HG03097 (cell line): ENCODE measurements around the gene BGLAP.

Experiments
- ATAC-seq: cut with Tn5 transposase; IDR thresholded peaks from one replicate; pipeline ENCODE4 v1.9.1; 2021; ENCODE audit not compliant: unreplicated experiment, low FRiP score

The BGLAP gene

DNA sequence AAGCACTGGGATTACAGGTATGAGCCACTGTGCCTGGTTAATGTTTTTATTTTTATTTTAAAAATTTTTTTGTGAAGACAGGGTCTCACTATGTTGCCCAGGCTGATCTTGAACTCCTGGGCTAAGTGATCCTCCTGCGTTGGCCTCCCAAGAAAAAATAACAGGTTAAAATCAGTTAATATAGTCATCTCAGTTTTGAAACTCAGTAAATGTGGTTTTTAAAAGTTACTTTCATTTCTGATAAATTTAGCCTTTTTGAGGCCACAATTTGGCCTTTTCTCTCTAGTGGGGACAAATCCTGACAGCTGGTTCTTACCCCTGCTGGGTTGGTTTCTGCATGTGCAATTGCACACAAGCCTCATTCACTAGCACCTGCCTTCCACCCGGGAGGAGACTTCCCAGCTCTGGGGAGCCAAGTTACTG, 15.9 kb upstream of the BGLAP start:
- ATAC-seq: peak; percentile 59

GRCh38 chr1:156226782-156227181, 15.2 kb upstream of the BGLAP start:
- no peak for ATAC-seq

- ATAC-seq: no peak
Measured at GRCh38 chr1:156228501-156228900, 13.5 kb upstream of the BGLAP start.

DNA sequence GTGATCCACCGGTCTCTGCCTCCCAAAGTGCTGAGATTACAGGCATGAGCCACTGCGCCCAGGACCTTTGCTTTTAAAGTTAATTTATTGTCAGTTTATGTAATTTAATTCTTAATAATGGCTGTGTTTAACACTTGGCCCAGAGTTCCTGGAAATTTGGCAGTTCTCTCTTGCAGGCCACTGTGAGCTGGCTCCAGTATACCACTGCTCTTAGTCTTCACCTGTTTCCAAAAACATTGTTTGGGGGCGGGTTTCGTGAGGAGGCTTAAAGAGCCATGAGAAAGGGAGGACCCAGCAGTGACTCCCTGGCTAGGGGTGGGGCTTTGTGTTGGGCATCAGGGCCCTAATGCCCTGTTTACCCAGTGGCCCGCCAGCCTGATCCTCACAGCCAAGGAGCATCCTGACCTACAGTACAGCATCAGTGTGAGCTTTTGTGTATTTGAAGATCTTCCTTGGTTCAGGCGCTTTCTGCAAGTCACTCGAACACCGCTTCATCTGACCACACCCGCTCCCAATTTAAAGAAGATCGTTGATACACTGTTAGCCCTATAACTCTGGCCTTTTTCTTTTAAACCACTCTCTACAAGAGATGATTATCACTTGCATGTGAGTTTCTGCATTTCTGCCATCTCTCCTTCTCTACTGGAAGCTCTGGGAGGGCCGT, 12.0 kb upstream of the BGLAP start:
- ATAC-seq: no peak

GRCh38 chr1:156230473-156230837, 11.5 kb upstream of the BGLAP start:
- no peak for ATAC-seq

DNA sequence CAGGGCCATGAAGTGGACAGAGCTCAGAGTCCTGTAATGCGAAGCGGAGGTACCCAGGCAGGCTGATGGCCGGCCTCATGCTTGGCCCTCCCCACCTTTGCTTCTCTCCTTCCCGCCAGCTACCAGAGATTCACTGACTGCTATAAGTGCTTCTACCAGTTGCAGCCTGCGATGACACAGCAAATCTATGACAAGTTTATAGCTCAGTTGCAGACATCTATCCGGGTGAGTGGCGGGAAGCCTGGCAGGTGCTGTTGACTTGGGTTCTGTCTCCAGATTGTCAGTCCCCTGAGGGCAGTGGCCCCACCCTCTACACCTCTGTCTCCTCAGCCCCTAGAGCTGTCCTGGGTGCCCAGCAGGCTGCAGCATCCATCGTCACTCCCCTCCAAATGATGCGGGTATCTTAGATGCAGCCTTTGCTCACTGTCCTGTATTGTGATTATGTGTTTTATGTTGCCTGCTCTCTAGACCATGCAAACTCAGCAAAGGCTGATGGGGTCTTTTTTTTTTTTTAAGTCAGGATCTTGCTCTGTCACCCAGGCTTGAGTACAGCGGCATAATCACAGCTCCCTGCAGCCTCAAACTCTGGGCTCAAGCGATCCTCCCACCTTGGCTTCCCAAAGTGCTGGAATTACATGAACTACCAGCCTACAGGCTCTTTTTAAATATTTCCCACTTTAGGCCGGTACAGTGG, 9.6 kb upstream of the BGLAP start:
- ATAC-seq: no peak

- ATAC-seq: no peak
Measured at GRCh38 chr1:156233426-156234127, 8.4 kb upstream of the BGLAP start.

- no peak for ATAC-seq
Measured at GRCh38 chr1:156236164-156236563, 5.8 kb upstream of the BGLAP start.

DNA sequence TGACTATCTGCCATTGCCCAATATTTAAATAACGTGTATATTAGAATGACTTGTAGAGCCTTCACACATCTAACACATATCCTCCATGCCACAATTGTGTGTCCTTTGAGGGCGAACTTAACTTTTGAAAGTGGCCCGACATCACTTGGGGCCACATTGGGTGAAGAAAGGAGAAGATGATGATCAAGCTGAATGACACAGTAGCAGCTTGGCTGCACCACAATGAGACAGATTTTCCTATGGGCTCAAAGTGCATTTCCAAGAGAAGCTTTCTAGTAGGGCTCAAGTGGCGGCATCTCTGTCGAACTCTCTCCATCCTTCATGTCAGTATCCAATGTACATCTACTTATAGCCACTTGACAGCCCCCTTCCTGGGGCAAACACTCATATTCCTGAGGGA, 3.7 kb upstream of the BGLAP start:
- no peak for ATAC-seq

- ATAC-seq: no peak
Measured at GRCh38 chr1:156241311-156241811, 623 bp upstream of the BGLAP start.

DNA sequence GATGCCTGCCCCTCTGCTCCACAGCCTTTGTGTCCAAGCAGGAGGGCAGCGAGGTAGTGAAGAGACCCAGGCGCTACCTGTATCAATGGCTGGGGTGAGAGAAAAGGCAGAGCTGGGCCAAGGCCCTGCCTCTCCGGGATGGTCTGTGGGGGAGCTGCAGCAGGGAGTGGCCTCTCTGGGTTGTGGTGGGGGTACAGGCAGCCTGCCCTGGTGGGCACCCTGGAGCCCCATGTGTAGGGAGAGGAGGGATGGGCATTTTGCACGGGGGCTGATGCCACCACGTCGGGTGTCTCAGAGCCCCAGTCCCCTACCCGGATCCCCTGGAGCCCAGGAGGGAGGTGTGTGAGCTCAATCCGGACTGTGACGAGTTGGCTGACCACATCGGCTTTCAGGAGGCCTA, 754 bp downstream of the BGLAP start:
- no peak for ATAC-seq

DNA sequence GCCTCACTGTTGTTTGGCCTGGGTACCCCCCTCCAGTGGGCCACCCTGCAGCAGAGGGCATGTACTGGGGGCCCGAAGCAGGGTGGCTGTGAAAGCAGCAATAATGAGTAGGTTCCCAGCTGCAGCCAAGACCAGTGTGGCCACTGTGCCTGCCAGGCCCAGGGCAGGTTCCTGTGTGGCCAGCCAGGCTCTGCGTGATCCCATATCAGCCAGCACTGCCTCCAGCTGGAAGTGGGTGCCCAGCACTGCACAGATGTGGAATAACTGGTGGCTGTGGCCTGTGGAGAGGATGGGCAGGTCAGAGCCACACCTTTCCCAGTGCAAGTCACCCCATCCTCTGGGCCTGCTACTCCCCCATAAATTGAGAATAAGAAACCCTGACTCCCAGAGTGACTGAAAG, 2.1 kb downstream of the BGLAP start:
- ATAC-seq: no peak

DNA sequence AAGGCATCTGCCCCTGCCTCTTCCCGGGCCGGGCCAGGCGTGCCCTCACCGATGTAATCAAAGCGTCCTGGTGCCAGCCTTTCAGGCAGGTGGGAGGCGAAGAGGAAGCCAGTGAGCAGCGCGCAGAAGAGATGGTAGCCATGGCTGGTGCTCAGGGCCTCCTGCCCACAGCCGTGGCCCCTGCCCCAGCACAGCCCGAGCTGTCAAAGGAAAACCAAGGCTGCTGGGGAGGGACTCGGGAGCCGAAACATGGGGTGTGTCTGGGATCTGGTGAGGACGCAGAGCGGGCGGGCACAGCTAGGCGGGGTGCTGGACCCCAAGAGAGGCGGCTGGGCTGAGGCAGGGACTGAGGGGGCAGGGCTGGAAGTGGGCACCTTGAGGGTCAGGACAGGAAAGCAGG, 2.7 kb downstream of the BGLAP start:
- no peak for ATAC-seq

GRCh38 chr1:156245451-156246232, 3.7 kb downstream of the BGLAP start:
- no peak for ATAC-seq

GRCh38 chr1:156246241-156246780, 4.3 kb downstream of the BGLAP start:
- ATAC-seq: no peak

DNA sequence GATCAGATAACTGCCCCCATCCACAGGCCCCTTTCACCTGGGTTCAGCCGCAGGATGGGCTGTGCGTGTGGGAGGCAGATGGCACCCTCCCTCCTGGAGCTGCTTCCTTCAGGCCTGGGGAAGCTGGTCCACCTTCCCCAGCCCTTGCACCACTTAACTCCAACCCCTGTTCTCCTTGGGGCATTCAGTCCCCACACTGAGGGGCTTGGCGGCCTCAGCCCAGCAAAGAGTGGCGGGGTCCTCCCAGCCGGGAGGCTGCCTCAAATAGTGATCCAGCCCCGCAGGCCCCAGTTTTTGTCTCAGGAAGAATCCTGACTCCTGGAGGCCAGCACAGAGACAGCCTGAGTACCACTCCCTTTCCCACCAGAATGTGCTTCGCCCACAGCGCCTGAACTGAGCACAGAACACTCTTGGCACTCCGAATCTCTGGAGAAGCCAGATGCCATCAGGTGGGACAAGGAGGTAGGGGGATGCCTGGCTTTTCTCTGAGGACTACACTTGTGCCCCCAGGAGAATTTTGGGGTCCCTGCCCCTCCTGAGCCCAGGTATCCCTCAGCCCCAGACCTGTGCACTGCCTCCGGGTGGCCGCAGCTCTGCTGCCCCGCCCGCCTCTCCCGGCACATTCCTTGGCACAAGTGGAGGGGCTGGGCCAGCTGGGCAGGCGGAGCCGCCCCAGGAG, 4.9 kb downstream of the BGLAP start:
- no peak for ATAC-seq

DNA sequence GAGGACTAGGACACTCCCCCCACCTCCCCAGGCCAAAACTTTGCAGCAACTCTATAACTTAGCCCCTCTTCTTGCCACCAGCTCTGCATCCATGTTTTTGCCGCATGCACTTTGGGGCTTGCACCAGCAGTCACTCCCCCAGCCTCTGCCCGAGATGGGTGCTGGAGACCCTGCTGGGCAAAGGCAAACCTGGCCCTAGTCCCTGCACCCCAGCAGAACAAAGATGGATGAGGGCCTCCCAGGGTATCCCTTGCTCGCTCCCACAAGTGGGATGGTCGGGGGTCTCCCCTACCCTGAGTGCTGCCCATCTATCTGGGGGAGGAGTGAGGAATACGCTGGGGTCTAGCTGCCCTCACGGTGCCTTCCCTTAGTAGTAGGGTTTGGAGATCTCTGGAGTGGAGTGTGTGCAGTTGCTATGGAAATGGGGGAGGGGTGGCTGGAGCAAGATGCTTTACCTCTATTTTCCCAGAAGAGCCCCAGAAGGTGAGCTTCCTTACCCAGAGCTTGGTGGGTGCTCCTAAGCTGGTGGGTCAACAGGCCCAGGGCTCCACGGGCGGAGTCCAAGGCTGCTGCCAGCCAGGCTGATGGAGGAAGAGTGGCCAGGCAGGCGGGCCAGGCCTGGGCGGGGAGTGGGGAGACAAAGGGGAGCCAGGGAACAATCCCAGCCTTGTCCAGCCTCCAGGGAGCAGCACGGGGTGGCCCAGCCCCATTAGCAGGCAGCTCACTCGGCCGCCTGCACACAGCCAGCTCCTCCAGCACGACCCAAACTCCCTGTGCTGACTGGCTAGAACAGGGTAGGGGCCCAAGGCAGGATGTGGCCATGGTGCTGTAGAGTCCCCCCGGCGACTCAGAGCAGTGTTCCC, 5.7 kb downstream of the BGLAP start, which contains the start of gene PAQR6:
PAQR6 (minus strand) TSS at position 597 of the 863 bp plus-strand sequence. CDS start 1,325 bp downstream, outside the sequence.
- ATAC-seq: no peak

- ATAC-seq: no peak
Measured at GRCh38 chr1:156248323-156248683, 6.3 kb downstream of the BGLAP start.

- ATAC-seq: no peak
Measured at GRCh38 chr1:156249593-156249992, 7.6 kb downstream of the BGLAP start.
